ENCODE results near the gene DOLK.

DNA sequence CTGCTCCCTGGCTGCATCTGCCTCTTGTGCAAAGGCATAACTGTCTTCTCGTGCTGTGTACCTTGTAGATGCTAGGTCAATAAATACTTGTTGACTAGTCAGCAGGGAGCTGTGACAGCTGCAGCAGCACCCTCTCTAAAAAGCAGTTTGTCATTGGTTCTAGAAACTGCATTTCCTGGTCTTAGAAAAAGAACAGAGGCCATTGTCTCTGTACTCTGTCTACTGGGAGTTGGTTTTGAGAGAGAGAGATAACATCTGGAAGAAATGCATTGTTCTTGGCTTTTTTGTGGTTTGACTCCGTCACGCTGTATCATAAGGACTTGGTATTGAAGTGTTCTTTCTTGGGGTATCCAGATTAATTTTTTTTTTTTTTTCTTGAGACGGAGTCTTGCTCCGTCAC lies 48.4 kb upstream of the DOLK start:
- TF ChIP-seq POLR2A (IDR thresholded peaks at IDR 0.05; ENCODE audit: low read length) (no peak), GATA1 (IDR thresholded peaks at IDR 0.05; ENCODE audit: low read depth, low read length) (no peak)
